HTERT RPE-1 (cell line): ENCODE data around the gene CERS1.

ENCODE experiments used
- in situ Hi-C: fragments of 300-500 bp; cut with MboI; formaldehyde crosslinking; loops from 4 replicates; pipeline ENCODE4 v1.14.3; 2020; ENCODE audit warnings: low sequenced_read_pairs

The CERS1 gene

GRCh38 chr19:18876865-18877264, 19.1 kb downstream of the CERS1 start:
- in situ Hi-C loops, result no loop called here

GRCh38 chr19:18875726-18876125, 20.2 kb downstream of the CERS1 start:
- in situ Hi-C loops, result no loop called here

- in situ Hi-C loops, result no loop called here
Observed at GRCh38 chr19:18871543-18871942, 24.4 kb downstream of the CERS1 start.

- in situ Hi-C loops, result no loop called here
Observed at GRCh38 chr19:18870531-18871172, 25.3 kb downstream of the CERS1 start.

- in situ Hi-C loops, result no loop called here
Observed at GRCh38 chr19:18869781-18870530, 26.0 kb downstream of the CERS1 start.

GRCh38 chr19:18869023-18869618, 26.8 kb downstream of the CERS1 start:
- in situ Hi-C loops, result no loop called here

- in situ Hi-C loops, result no loop called here
Observed at GRCh38 chr19:18868380-18869022, 27.5 kb downstream of the CERS1 start.

- in situ Hi-C loops, result no loop called here
Observed at GRCh38 chr19:18867751-18868150, 28.2 kb downstream of the CERS1 start.

- in situ Hi-C loops, result no loop called here
Observed at GRCh38 chr19:18867199-18867598, 28.8 kb downstream of the CERS1 start.

GRCh38 chr19:18866800-18867123, 29.2 kb downstream of the CERS1 start:
- in situ Hi-C loops, result no loop called here

- in situ Hi-C loops, result no loop called here
Observed at GRCh38 chr19:18865973-18866799, 29.8 kb downstream of the CERS1 start.

- in situ Hi-C loops, result no loop called here
Observed at GRCh38 chr19:18865106-18865972, 30.6 kb downstream of the CERS1 start.

- in situ Hi-C loops, result no loop called here
Observed at GRCh38 chr19:18863843-18864362, 32.1 kb downstream of the CERS1 start.

GRCh38 chr19:18862976-18863842, 32.7 kb downstream of the CERS1 start:
- in situ Hi-C loops, result no loop called here

- in situ Hi-C loops, result no loop called here
Observed at GRCh38 chr19:18861917-18862316, 34.0 kb downstream of the CERS1 start.

GRCh38 chr19:18861235-18861634, 34.7 kb downstream of the CERS1 start:
- in situ Hi-C loops, result no loop called here

GRCh38 chr19:18860725-18861124, 35.2 kb downstream of the CERS1 start:
- in situ Hi-C loops, result no loop called here

GRCh38 chr19:18860302-18860700, 35.7 kb downstream of the CERS1 start:
- in situ Hi-C loops, result no loop called here
